Chondrocyte (in vitro differentiated cells): ENCODE data around the gene RPL11. TPM values are rescaled to one million over a fixed set of nuclear protein-coding genes. Genes with fewer than 3 reads are reported as not detected.
"Not testable (repeated sequence)": the region's sequence is repeated elsewhere in the genome, so short reads cannot be mapped to it uniquely, and the experiment has no call there.

Source experiments
- DNase-seq: peaks from one replicate; pipeline ENCODE4 v3.0.0; 2021; ENCODE audit warnings: mixed read lengths, low spot score
- H3K27ac Mint-ChIP-seq: one replicate; pipeline ENCODE4 v1.8.0; 2021; ENCODE audit warnings: mild to moderate bottlenecking, moderate library complexity, mixed read lengths; ENCODE audit not compliant: unreplicated experiment
- H3K27me3 Mint-ChIP-seq: 2 replicates; pipeline ENCODE4 v1.8.0; 2021; ENCODE audit warnings: low read depth, mixed read lengths
- H3K36me3 Mint-ChIP-seq: 2 replicates; pipeline ENCODE4 v1.8.0; 2021; ENCODE audit warnings: low read depth, mixed read lengths
- H3K4me1 Mint-ChIP-seq: 2 replicates; pipeline ENCODE4 v1.8.0; 2021; ENCODE audit warnings: low read depth, mild to moderate bottlenecking, mixed read lengths
- H3K4me3 Mint-ChIP-seq: one replicate; pipeline ENCODE4 v1.8.0; 2021; ENCODE audit warnings: mild to moderate bottlenecking, moderate library complexity, mixed read lengths; ENCODE audit not compliant: unreplicated experiment
- H3K9me3 Mint-ChIP-seq: 2 replicates; pipeline ENCODE4 v1.8.0; 2021; ENCODE audit warnings: low read depth, mixed read lengths
- CTCF ChIP-seq: fragments of 200-600 bp; sonication (generic); IDR thresholded peaks from 2 replicates; pipeline ENCODE4 v1.5.0; 2021; ENCODE audit warnings: antibody characterized with exemption, mild to moderate bottlenecking, moderate library complexity
- total RNA-seq: library from RNA; stranded (reverse); gene quantifications from 3 replicates; pipeline ENCODE4 v1.2.1, GENCODE V29; 2021

Gene RPL11
- total RNA-seq, 1 donor from 2014 or later: 485 TPM

DNA sequence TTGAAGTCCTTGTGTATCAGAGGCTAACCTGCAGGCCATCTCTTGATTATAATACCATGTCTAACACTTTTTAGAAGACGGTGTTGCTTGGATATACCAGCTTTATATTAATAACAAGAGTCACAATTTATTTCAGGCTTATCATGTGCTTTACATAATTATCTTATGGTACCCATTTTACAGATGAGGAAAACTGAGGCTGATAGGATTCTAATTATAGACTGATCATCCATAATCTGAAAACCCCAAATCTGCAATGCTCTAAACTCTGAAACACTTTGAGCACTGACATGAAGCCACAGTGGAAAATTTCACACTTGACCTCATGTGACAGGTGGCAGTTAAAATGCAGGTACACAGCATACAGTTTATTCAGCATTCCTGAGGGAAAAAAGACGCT lies 7.2 kb upstream of the RPL11 start:
- no peaks in the 10 kb centered on the region for H3K4me1 Mint-ChIP-seq
- no peak for DNase-seq
- no peak overlapping the region for H3K4me3 Mint-ChIP-seq
- H3K27me3 Mint-ChIP-seq: peaks cover 17% of the 10 kb centered on the region
- H3K9me3 Mint-ChIP-seq: no peaks in the 10 kb centered on the region
- no peaks in the 10 kb centered on the region for H3K36me3 Mint-ChIP-seq
- H3K27ac Mint-ChIP-seq: no peak overlapping the region
- TF ChIP-seq CTCF: no peak

- DNase-seq, H3K27ac Mint-ChIP-seq, H3K9me3 Mint-ChIP-seq, H3K36me3 Mint-ChIP-seq, H3K4me1 Mint-ChIP-seq, H3K4me3 Mint-ChIP-seq: not testable (repeated sequence)
- peaks cover 17% of the 10 kb centered on the region for H3K27me3 Mint-ChIP-seq
Measured at GRCh38 chr1:23685197-23685596, 6.4 kb upstream of the RPL11 start.

DNA sequence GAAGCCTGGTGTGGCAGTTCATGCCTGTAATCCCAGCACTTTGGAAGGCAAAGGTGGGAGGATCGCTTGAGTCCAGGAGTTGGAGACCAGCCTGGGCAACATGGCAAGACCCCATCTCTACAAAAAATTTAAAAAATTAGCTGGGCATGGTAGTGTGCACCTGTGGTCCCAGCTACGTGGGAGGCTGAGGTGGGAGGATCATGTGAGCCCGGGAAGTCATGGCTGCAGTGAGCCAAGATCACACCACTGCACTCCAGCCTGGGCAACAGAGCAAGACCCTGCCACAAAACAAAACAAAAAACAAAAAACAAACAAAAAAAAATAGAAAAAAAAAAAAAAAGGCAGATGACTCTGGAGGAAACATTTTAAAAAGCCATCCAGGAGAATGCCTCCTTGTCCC lies 3.9 kb upstream of the RPL11 start:
- H3K27me3 Mint-ChIP-seq, H3K4me1 Mint-ChIP-seq, H3K9me3 Mint-ChIP-seq, H3K4me3 Mint-ChIP-seq, DNase-seq, H3K36me3 Mint-ChIP-seq, H3K27ac Mint-ChIP-seq: not testable (repeated sequence)

DNA sequence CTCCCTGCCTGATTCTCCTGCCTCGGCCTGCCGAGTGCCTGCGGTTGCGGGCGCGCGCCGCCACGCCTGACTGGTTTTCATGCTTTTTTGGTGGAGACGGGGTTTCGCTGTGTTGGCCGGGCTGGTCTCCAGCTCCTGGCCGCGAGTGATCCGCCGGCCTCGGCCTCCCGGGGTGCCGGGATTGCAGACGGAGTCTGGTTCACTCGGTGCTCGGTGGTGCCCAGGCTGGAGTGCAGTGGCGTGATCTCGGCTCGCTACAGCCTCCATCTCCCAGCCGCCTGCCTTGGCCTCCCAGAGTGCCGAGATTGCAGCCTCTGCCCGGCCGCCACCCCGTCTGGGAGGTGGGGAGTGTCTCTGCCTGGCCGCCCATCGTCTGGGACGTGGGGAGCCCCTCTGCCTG lies 3.3 kb upstream of the RPL11 start:
- H3K4me3 Mint-ChIP-seq, H3K36me3 Mint-ChIP-seq, H3K27ac Mint-ChIP-seq, DNase-seq, H3K9me3 Mint-ChIP-seq, H3K27me3 Mint-ChIP-seq: not testable (repeated sequence)
- H3K4me1 Mint-ChIP-seq: peaks cover 11% of the 10 kb centered on the region

GRCh38 chr1:23692308-23692871 lies 784 bp downstream of the RPL11 start:
- H3K36me3 Mint-ChIP-seq: peaks cover 36% of the 10 kb centered on the region
- no peak for TF ChIP-seq CTCF
- H3K9me3 Mint-ChIP-seq: no peaks in the 10 kb centered on the region
- peak overlapping the region; percentile 91 for H3K27ac Mint-ChIP-seq
- peak overlapping the region; percentile 96 for H3K4me3 Mint-ChIP-seq
- no peak for DNase-seq
- H3K4me1 Mint-ChIP-seq: peaks cover 46% of the 10 kb centered on the region
- H3K27me3 Mint-ChIP-seq: no peaks in the 10 kb centered on the region

GRCh38 chr1:23693599-23693998 lies 2.0 kb downstream of the RPL11 start:
- H3K4me1 Mint-ChIP-seq: peaks cover 56% of the 10 kb centered on the region
- no peaks in the 10 kb centered on the region for H3K9me3 Mint-ChIP-seq
- peak overlapping the region; percentile 57 for H3K27ac Mint-ChIP-seq
- DNase-seq: no peak
- TF ChIP-seq CTCF: no peak
- H3K27me3 Mint-ChIP-seq: no peaks in the 10 kb centered on the region
- peaks cover 45% of the 10 kb centered on the region for H3K36me3 Mint-ChIP-seq
- H3K4me3 Mint-ChIP-seq: peak overlapping the region; percentile 96

DNA sequence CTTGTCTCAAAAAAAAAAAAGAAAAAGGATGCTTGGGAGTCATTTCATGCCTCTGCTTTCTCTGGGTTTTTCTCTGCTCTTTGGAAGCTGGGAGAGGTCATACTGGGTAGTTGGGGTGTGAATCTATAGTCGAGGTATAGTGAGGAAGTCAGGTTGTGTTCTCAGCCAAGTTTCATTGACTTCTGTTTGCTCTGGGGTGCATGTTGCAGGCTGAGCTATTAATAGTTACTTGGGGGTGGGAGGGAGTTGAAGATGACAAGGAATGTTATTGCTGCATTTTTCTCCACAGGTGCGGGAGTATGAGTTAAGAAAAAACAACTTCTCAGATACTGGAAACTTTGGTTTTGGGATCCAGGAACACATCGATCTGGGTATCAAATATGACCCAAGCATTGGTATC lies 2.8 kb downstream of the RPL11 start:
- DNase-seq: no peak
- Mint-ChIP-seq H3K9me3 (no peaks in the 10 kb centered on the region), H3K36me3 (peaks cover 45% of the 10 kb centered on the region), H3K27me3 (no peaks in the 10 kb centered on the region), H3K4me1 (peaks cover 57% of the 10 kb centered on the region), H3K4me3 (peak overlapping the region; percentile 46), H3K27ac (no peak overlapping the region)
- no peak for TF ChIP-seq CTCF
